B cell (primary cell): ENCODE results near the gene FAM111A. TPM values are rescaled to one million over a fixed set of nuclear protein-coding genes. Genes with fewer than 3 reads are reported as not detected.

Source experiments
- ATAC-seq: fragments of 200-7000 bp; cut with Tn5 transposase; one replicate; pipeline ENCODE4 v1.10.0; 2021; ENCODE audit warnings: low read depth, mild to moderate bottlenecking, moderate number of reproducible peaks, moderate library complexity
- CTCF ChIA-PET: fragments of 350-600 bp; sonication (Branson Sonifier 250); formaldehyde crosslinking; loops from one replicate; lab custom pipeline; 2021; ENCODE audit warnings: antibody characterized with exemption, inconsistent platforms; lab: Charles Lee
- POLR2A ChIA-PET: fragments of 350-600 bp; sonication (Branson Sonifier 250); formaldehyde crosslinking; loops from one replicate; lab custom pipeline; 2021; ENCODE audit warnings: antibody characterized with exemption; lab: Charles Lee
- DNase-seq: peaks from one replicate; pipeline ENCODE4 v3.0.0; 2013
- H2AFZ ChIP-seq: 2 replicates; pipeline ENCODE4 v1.6.1; 2012; ENCODE audit warnings: mild to moderate bottlenecking, low read depth, low read length; ENCODE audit not compliant: insufficient read depth, poor library complexity, severe bottlenecking
- H3K27ac ChIP-seq, 2 donors: 1 replicate in 1 of 2; 2 replicates in 1 of 2; pipeline ENCODE4 v1.5.1; 2012 to 2013; ENCODE audit warnings: low read length in 2 of 2, mild to moderate bottlenecking in 2 of 2, moderate library complexity in 1 of 2
- H3K27me3 ChIP-seq, 4 experiments: fragments of 200-600 bp in 1 of 4; sonication (generic) in 1 of 4; replicated peaks in 1 of 4; 1 replicate in 2 of 4; 2 replicates in 2 of 4; pipeline versions ENCODE4 v1.6.1 to v1.7.0; 2013 to 2016; ENCODE audit warnings: low read length in 3 of 4, mild to moderate bottlenecking in 2 of 4, mixed read lengths in 1 of 4, moderate library complexity in 1 of 4; ENCODE audit not compliant: insufficient read depth in 4 of 4, control insufficient read depth in 3 of 4; ENCODE audit errors: control extremely low read depth in 1 of 4
- H3K36me3 ChIP-seq, 2 experiments: replicated peaks in 1 of 2; 1 replicate in 1 of 2; 2 replicates in 1 of 2; pipeline versions ENCODE4 v1.6.1 to v1.7.1; 2013; ENCODE audit warnings: low read length in 1 of 2; ENCODE audit not compliant: insufficient read depth in 2 of 2, control insufficient read depth in 1 of 2; ENCODE audit errors: control extremely low read depth in 1 of 2, extremely low read depth in 1 of 2
- H3K4me1 ChIP-seq, 2 donors: fragments of 200-600 bp in 1 of 2; sonication (generic) in 1 of 2; 1 replicate in 1 of 2; 2 replicates in 1 of 2; pipeline versions ENCODE4 v1.5.1 to v1.6.1; 2013 to 2017; ENCODE audit warnings: low read length in 2 of 2; ENCODE audit not compliant: control insufficient read depth in 2 of 2, insufficient read depth in 2 of 2
- H3K4me2 ChIP-seq: replicated peaks from 2 replicates; pipeline ENCODE3; 2012; ENCODE audit warnings: mild to moderate bottlenecking, low read depth, low read length; ENCODE audit not compliant: poor library complexity, severe bottlenecking
- H3K4me3 ChIP-seq, 5 experiments: fragments of 200-600 bp in 1 of 5; sonication (generic) in 1 of 5; 1 replicate in 3 of 5; 2 replicates in 2 of 5; pipeline versions ENCODE4 v1.5.1 to v1.7.0; 2011 to 2016; ENCODE audit warnings: low read length in 4 of 5, mild to moderate bottlenecking in 4 of 5, low read depth in 2 of 5, control low read depth in 1 of 5, moderate library complexity in 1 of 5; ENCODE audit not compliant: insufficient read depth in 1 of 5; ENCODE audit errors: control extremely low read depth in 1 of 5, extremely low read depth in 1 of 5
- H3K79me2 ChIP-seq: fragments of 200-600 bp; sonication (generic); one replicate; pipeline ENCODE4 v1.6.0; 2016; ENCODE audit warnings: low read length; ENCODE audit not compliant: control insufficient read depth, insufficient read depth
- H3K9ac ChIP-seq: fragments of 200-600 bp; sonication (generic); 2 replicates; pipeline ENCODE4 v1.6.1; 2017; ENCODE audit warnings: mild to moderate bottlenecking, low read length, moderate library complexity
- H3K9me3 ChIP-seq, 3 donors: one replicate each; pipeline versions ENCODE4 v1.6.1 to v1.7.1; 2013; ENCODE audit warnings: low read length in 2 of 3; ENCODE audit not compliant: control insufficient read depth in 2 of 3, insufficient read depth in 1 of 3; ENCODE audit errors: control extremely low read depth in 1 of 3
- H4K20me1 ChIP-seq: 2 replicates; pipeline ENCODE4 v1.6.0; 2012; ENCODE audit warnings: mild to moderate bottlenecking, low read length; ENCODE audit not compliant: insufficient read depth, control insufficient read depth, poor library complexity, severe bottlenecking
- H3K27ac Mint-ChIP-seq: one replicate; pipeline ENCODE4 v1.8.0; 2021; ENCODE audit warnings: mixed read lengths
- H3K27me3 Mint-ChIP-seq: one replicate; pipeline ENCODE4 v1.8.0; 2021; ENCODE audit warnings: mixed read lengths
- H3K4me1 Mint-ChIP-seq: one replicate; pipeline ENCODE4 v1.8.0; 2021; ENCODE audit warnings: mixed read lengths
- H3K4me3 Mint-ChIP-seq: one replicate; pipeline ENCODE4 v1.8.0; 2021; ENCODE audit warnings: mixed read lengths
- H3K9me3 Mint-ChIP-seq: one replicate; pipeline ENCODE4 v1.8.0; 2022; ENCODE audit warnings: mixed read lengths; ENCODE audit not compliant: insufficient read depth
- EZH2 ChIP-seq: IDR thresholded peaks from 2 replicates; pipeline ENCODE4 v1.6.1; 2012; ENCODE audit warnings: borderline replicate concordance, low read depth, mild to moderate bottlenecking, moderate library complexity, low read length; ENCODE audit not compliant: insufficient read depth, poor library complexity, severe bottlenecking
- WGBS: methylation state at CpG from one replicate; pipeline ENCODE4 v1.1.5; 2013; ENCODE audit warnings: missing lambda C conversion rate; ENCODE audit not compliant: insufficient coverage; 5-methylcytosine and 5-hydroxymethylcytosine counted together
- intact Hi-C: fragments of 100-400 bp; cut with micrococcal nuclease; formaldehyde crosslinking; loops from one replicate; pipeline ENCODE4 v1.10.0; 2022
- polyA plus RNA-seq: library from polyadenylated mRNA; depleted of rRNA; stranded (reverse); fragments of >200 nt; gene quantifications from 2 replicates; pipeline ENCODE4 v1.2.3, GENCODE V29; 2012
- total RNA-seq, 2 donors: library from RNA; stranded (reverse); fragments of 120-200 nt in 1 of 2; gene quantifications; 1 replicate in 1 of 2; 2 replicates in 1 of 2; pipeline versions ENCODE4 v1.2.3 to v1.2.4, GENCODE V29; 2013 to 2022
- TF ChIP-seq, protein P1 (sequence below): fragments of 200-600 bp; IDR thresholded peaks from one replicate; pipeline ENCODE4 v1.8.0; 2022; ENCODE audit warnings: antibody characterized with exemption, mild to moderate bottlenecking

The FAM111A gene
- total and polyA plus RNA-seq, 2 donors (not counting 1 experiment from before 2014, with no cell fraction given) = 57.0 to 120 TPM

DNA sequence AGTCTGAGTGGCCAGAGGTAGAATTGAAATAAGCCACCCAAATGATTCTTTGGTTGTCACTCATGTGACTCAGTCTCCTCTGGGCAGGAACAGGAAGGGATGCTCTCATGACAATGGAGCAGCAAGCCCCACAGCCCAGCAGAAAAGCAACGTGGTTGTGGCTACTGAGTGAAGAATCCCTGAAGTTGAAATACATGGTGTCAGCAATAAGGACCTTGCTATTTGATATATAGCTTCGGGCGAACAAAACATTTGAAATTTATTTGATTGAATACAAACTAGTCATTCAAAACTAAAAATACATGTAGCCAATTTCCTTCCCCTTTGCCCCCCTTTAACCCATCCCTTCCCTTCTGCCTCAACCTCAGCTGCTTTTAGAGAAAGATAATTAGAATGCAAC, 14.8 kb downstream of the FAM111A start:
- Histone ChIP-seq H3K4me2 (no peak overlapping the region), H3K36me3 (no peaks in the 10 kb centered on the region), H3K4me1 (peaks cover 17 to 20% of the 10 kb centered on the region in 2 donors), H3K4me3 (no peak overlapping the region), H3K9ac (no peak overlapping the region), H3K79me2 (peaks cover 6% of the 10 kb centered on the region), H2AFZ (no peak overlapping the region), H3K27me3 (no peaks in the 10 kb centered on the region), H4K20me1 (no peaks in the 10 kb centered on the region), H3K27ac (no peak overlapping the region), H3K9me3 (no peaks in the 10 kb centered on the region)
- ATAC-seq (no peak), DNase-seq (no peak)
- H3K9me3 Mint-ChIP-seq = no peaks in the 10 kb centered on the region
- H3K4me3 Mint-ChIP-seq = no peak overlapping the region
- H3K27ac Mint-ChIP-seq = peak overlapping the region; percentile 73
- CTCF ChIA-PET = interaction anchor here (0.8 to 4.1 kb wide), 44 partner anchors 8 to 1357 kb away, joined by 3 to 99 read pairs (median 6); partner anchors contain the start of genes DTX4, FAM111A, LPXN and MPEG1
- peaks cover 29% of the 10 kb centered on the region for H3K4me1 Mint-ChIP-seq
- no peak for TF ChIP-seq EZH2
- TF ChIP-seq, protein P1, sequence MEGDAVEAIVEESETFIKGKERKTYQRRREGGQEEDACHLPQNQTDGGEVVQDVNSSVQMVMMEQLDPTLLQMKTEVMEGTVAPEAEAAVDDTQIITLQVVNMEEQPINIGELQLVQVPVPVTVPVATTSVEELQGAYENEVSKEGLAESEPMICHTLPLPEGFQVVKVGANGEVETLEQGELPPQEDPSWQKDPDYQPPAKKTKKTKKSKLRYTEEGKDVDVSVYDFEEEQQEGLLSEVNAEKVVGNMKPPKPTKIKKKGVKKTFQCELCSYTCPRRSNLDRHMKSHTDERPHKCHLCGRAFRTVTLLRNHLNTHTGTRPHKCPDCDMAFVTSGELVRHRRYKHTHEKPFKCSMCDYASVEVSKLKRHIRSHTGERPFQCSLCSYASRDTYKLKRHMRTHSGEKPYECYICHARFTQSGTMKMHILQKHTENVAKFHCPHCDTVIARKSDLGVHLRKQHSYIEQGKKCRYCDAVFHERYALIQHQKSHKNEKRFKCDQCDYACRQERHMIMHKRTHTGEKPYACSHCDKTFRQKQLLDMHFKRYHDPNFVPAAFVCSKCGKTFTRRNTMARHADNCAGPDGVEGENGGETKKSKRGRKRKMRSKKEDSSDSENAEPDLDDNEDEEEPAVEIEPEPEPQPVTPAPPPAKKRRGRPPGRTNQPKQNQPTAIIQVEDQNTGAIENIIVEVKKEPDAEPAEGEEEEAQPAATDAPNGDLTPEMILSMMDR = no peak
- POLR2A ChIA-PET = interaction anchor here (2.7 kb wide), 1 partner anchor 13 kb away, joined by 13 read pairs; no protein-coding TSS in a partner anchor
- 0% methylated on average over 1 of the region's 3 CpGs for WGBS
- H3K27me3 Mint-ChIP-seq = no peaks in the 10 kb centered on the region
- intact Hi-C loops = loop anchor here (10.0 kb wide), 1 partner anchor 1363 kb away; no protein-coding TSS in a partner anchor

DNA sequence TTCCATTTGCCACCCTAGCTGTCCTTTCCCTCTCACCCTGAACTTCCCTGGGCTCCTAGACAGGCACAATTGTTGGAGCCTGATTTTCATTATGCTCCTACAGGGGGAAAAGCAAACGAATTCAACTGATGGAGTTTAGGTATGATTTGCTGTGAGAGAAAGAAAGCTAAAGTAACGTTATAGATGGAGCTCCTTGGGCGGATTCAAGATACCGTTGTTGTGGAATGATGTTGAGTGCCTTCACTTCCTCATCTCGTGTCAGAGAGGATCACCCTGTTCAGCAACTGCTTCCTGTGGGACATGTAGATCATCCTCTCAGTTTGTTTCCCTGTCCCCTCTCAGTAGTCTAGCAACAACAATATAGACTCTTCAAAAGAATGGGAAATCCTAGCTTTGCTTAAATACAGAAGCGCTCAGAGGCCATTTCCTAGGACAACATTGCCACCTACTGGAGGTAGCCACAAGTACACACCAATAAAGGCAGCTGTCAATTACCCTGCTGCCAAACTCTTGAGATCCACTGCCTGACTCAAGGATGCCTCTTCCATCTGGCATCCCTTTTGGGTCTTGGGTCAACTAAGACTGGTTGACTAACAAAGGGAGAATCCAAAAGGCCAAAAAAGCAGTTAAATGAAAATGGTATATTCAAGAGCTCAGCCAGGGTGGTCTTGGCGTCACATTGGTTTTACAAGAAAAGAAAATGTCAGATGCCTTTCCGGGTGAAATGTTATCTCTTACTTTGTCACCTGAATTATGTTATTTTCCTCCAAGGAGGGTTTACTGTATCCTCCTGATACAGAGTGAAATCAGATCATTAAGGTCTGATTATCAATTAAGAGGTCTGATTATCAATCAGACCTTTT, 15.8 kb downstream of the FAM111A start:
- H3K79me2 ChIP-seq = peaks cover 6% of the 10 kb centered on the region
- no peaks in the 10 kb centered on the region for H3K9me3 ChIP-seq
- TF ChIP-seq EZH2 = no peak
- TF ChIP-seq, protein P1 = peak; percentile 94
- WGBS = 0% methylated on average over 1 of the region's 8 CpGs
- ATAC-seq = peak; percentile 97
- peak; percentile 86 for DNase-seq
- Mint-ChIP-seq H3K4me3 (peak overlapping the region; percentile 75), H3K27me3 (no peaks in the 10 kb centered on the region), H3K27ac (peak overlapping the region; percentile 73), H3K9me3 (no peaks in the 10 kb centered on the region), H3K4me1 (peaks cover 19% of the 10 kb centered on the region)
- ChIA-PET CTCF (interaction anchor here (0.6 to 4.1 kb wide), 86 partner anchors 9 to 1701 kb away, joined by 3 to 99 read pairs (median 4); partner anchors contain the start of genes DTX4, FAM111A, LPXN and MPEG1), POLR2A (interaction anchor here (0.7 to 2.7 kb wide), 3 partner anchors 14 to 22 kb away, joined by 3 to 13 read pairs (median 11); partner anchors contain the start of gene FAM111A)
- H3K4me1 ChIP-seq = peaks cover 11 to 14% of the 10 kb centered on the region in 2 donors
- H4K20me1 ChIP-seq = no peaks in the 10 kb centered on the region
- H3K27me3 ChIP-seq = no peaks in the 10 kb centered on the region
- no peak overlapping the region for H3K27ac ChIP-seq
- intact Hi-C loops = loop anchor here (1.0 to 10.0 kb wide), 7 partner anchors 11 to 1364 kb away; partner anchors contain the start of gene FAM111A
- no peak overlapping the region for H3K4me3 ChIP-seq
- no peaks in the 10 kb centered on the region for H3K36me3 ChIP-seq
- H3K4me2 ChIP-seq = peak overlapping the region; percentile 23
- H2AFZ ChIP-seq = peak overlapping the region; percentile 37
- no peak overlapping the region for H3K9ac ChIP-seq
